Choroid plexus epithelial cell (primary cell): Measurements from ENCODE around the gene KCNQ2.

Experiments
- DNase-seq: peaks from one replicate; pipeline ENCODE4 v3.0.0-alpha.2; 2010; ENCODE audit warnings: low read depth
- H3K4me3 ChIP-seq: 2 replicates; pipeline ENCODE4 v1.5.1; 2011; ENCODE audit warnings: low read depth, mild to moderate bottlenecking, control low read depth, low read length, moderate library complexity
- TF ChIP-seq, protein P1 (sequence below): conservative IDR thresholded peaks from 2 replicates; pipeline ENCODE4 v1.5.1; 2011; ENCODE audit warnings: low read depth, mild to moderate bottlenecking, control low read depth, inconsistent platforms, low read length, moderate library complexity

The KCNQ2 gene

DNA sequence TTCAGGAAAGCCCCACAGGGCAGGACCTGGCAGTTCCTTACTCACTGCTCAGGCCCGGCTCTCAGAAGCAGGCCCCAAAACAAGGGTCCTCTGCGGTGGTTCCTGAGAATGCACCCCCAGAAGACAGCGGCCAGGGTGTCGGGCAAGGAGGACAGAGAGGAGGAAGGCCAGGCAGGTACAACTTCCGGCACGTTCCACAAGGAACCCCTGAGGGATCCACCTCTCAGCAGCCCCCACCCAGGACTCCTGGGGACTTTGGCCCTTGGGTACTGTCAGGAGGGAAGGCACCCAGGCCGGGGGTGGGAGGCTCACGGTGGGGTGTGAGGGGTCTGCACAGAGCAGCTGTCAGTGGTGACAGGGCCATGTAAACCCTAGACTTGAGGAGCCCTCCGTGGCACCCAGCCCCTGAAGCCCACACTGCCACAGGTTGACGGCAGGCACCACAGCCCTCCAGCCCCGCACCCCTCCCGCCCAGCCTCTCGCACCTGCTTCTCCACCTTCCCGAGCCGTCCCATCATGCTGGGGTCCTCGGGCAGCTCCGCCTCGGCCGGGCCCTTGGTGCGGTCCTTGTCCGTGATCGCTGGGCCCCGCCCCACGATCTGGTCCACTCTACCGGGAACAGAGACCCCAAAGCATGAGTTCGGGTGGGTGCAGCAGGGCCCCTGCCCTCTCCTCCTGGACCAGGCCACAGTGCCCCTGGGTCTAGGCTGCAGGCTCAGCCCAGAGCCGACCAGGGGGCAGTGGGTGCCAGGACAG lies 64.3 kb downstream of the KCNQ2 start:
- H3K4me3 ChIP-seq, result no peak overlapping the region
- DNase-seq, result no peak
- TF ChIP-seq, protein P1, sequence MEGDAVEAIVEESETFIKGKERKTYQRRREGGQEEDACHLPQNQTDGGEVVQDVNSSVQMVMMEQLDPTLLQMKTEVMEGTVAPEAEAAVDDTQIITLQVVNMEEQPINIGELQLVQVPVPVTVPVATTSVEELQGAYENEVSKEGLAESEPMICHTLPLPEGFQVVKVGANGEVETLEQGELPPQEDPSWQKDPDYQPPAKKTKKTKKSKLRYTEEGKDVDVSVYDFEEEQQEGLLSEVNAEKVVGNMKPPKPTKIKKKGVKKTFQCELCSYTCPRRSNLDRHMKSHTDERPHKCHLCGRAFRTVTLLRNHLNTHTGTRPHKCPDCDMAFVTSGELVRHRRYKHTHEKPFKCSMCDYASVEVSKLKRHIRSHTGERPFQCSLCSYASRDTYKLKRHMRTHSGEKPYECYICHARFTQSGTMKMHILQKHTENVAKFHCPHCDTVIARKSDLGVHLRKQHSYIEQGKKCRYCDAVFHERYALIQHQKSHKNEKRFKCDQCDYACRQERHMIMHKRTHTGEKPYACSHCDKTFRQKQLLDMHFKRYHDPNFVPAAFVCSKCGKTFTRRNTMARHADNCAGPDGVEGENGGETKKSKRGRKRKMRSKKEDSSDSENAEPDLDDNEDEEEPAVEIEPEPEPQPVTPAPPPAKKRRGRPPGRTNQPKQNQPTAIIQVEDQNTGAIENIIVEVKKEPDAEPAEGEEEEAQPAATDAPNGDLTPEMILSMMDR, result no peak

DNA sequence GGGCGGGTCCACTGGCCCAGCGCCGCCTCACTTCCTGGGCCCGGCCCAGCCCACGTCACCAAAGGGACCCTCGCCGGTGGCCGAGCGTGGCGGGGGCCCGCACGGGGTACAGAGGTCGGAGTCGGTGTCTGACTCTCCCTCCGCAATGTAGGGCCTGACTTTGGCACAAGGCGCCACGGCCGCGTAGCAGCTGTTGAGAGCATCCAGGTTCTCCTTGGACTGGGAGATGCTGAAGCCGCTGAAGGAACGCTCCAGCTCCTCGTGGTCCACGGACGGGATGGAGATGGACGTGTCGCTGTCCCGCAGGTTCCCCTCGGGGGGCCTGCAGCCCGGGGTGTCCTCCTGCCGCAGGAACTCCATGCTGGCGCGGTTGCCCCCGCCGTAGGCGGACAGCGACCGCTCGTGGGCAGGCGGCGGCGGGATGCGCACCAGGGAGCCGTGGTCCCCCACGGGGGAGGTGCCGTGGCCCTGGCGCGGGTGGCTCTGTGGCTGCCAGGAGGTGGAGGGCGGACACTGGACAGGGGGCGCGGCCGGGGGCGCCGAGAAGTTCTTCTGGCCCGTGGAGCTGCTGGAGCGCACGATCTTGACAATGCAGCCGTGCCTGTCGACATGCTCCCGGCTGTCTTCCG lies 65.7 kb downstream of the KCNQ2 start:
- H3K4me3 ChIP-seq, result no peak overlapping the region

DNA sequence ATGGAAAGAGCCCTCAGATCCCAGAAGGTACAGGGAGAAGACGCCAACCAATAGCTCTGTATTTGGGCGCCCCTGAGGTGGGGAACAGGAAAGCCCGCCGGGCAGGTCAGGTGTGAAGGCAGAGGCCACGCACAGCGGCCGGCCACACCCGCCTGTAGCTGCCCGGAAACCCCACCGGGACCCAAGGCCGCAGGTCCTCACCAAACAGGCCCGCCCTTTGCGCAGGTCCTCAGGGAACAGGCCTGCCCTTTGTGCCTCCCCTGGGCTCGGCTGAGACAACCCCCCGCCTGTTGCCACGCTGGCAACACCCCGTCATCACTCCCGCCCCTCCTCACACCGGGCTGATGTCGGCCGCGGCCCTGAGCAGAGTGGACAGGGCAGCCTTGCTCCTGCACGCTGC lies 66.4 kb downstream of the KCNQ2 start:
- TF ChIP-seq, protein P1, result no peak
- H3K4me3 ChIP-seq, result no peak overlapping the region
- no peak for DNase-seq

More for the DNA sequence above, 65.7 kb downstream of the KCNQ2 start:
- TF ChIP-seq, protein P1, result no peak
- no peak for DNase-seq

DNA sequence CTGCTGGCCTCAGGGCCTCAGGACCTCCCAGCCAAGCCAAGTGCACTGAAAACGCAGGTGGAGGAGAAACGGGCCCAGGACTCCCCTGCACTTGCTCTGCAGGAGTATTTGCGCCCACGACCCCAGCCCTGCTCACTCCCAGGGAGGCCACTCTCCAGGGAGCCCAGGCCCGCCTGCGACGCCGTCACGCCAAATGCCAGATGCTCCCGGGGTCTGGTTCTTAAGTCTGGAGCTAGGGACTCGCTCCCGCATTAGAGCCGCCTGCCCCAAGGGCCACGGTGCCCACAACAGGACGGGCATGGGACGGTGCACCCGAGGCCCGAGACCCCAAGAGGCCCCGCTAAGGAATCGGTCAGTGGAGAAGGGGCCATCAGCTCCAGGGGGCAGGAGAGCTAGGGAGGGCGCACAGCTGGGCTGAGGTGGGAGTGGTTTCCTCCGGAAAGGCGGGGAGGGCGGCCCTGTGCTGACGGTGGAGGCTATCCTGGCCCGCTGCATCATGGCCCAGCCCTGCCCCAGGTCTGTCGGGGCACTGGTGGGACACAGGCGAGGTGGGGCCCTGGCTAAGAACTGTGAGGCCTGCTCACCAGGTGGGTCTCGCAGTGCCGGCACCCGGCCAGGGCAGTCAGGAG lies 67.2 kb downstream of the KCNQ2 start:
- TF ChIP-seq, protein P1, result no peak
- no peak for DNase-seq
- H3K4me3 ChIP-seq, result no peak overlapping the region

DNA sequence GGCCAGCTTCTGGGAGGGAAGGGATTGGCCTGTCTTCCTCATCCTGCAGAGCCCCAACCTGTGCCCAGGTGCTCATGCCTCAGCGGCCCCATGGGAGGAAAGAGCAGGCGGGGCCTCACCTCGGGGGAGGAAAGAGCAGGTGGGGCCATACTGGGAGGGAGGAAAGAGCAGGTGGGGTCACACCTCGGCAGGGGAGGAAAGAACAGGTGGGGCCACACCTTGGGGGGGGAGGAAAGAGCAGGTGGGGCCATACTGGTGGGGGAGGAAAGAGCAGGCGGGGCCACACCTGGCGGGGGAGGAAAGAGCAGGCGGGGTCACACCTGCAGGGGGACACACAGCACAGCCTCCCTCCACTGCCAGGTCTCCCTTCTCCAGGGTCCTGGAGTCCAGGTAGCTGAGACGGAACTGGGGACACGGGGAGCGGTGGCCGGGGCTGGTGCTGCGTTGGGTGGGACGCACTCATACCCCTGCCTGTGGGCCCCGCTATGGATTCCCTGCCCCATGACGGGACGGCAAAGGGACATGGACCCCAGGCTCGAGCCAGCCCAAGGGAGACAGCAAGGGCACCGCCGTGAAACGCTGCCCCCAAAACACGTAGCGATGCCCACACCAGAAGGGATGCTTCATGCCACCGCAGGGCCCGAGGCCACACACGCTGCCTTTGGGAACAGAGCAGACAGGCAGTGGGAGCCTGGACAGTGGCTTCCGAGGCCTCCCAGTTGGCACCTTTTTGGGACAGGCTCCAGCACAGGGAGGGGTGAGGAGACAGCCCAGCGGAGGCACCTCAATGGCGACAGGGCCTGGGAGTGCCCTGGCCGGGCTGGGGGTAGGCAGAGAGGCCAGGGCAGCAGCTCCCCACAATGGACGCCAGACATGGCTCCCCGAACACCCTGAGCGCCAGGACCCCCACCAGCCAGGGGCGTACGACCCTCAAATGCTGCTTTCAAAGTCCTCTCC lies 68.0 kb downstream of the KCNQ2 start:
- H3K4me3 ChIP-seq, result no peak overlapping the region
- TF ChIP-seq, protein P1, result no peak
- no peak for DNase-seq

DNA sequence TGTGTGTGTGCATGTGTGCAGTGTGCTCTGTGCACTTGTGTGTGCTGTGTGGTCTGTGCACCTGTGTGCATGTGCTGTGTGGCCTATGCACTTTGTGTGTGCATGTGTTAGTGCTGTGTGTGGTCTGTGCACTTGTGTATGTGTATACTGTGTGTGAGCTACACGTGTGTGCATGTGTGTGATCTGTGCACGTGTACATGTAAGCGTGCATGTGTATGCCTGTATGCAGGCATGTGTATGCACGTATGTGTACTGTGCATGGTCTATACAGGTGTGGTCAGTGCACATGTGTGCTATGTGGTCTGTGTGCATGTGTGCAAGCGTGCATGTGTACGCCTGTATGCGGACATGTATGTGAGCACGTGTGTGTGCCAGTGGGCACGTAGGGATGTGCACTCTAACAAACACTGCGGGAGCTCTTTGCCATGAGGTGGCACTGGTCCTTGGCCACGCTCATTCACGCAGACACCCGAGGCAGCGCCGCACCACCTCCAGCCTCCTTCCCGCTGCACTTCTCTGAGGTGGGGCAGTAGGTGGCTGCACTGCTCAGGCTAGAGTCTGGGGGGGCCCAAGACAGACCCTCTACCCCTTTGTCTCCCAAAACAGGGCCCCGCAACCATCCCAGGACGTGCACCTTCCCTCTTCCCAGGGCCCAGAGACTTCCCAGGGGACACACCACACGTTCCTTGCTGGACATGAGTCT lies 68.9 kb downstream of the KCNQ2 start:
- TF ChIP-seq, protein P1, result no peak
- H3K4me3 ChIP-seq, result no peak overlapping the region
- no peak for DNase-seq
